GM12892 (cell line): ENCODE measurements around the gene PHAF1.

Experiments
- POLR2A ChIP-seq: IDR thresholded peaks from 2 replicates; pipeline ENCODE4 v1.6.1; 2011; ENCODE audit warnings: low read depth, low read length, control low read depth
- POLR2AphosphoS5 ChIP-seq: IDR thresholded peaks from 2 replicates; pipeline ENCODE4 v1.6.1; 2011; ENCODE audit warnings: low read depth, low read length, control low read depth

GRCh38 chr16:67112591-67113399, 3.1 kb downstream of the PHAF1 start:
- TF ChIP-seq POLR2AphosphoS5 (no peak), POLR2A (no peak)
